Non-pigmented ciliary epithelial cell (primary cell): ENCODE results near the gene SNCAIP.
"Not testable (repeated sequence)": the region's sequence is repeated elsewhere in the genome, so short reads cannot be mapped to it uniquely, and the experiment has no call there.

ENCODE experiments used
- DNase-seq: peaks from one replicate; pipeline ENCODE4 v3.0.0-alpha.2; 2010; ENCODE audit warnings: low read depth

SNCAIP gene

GRCh38 chr5:122315521-122315920 is 3.5 kb downstream of the SNCAIP start:
- DNase-seq: no peak

- no peak for DNase-seq
These were observed 4.6 kb downstream of the SNCAIP start for GRCh38 chr5:122316656-122317055.

GRCh38 chr5:122319897-122320296 is 7.9 kb downstream of the SNCAIP start:
- no peak for DNase-seq

- DNase-seq: no peak
These were observed 9.9 kb downstream of the SNCAIP start for GRCh38 chr5:122321921-122322320.

- DNase-seq: no peak
These were observed 10.9 kb downstream of the SNCAIP start for GRCh38 chr5:122322801-122323548.

- DNase-seq: no peak
These were observed 11.7 kb downstream of the SNCAIP start for GRCh38 chr5:122323738-122324137.

GRCh38 chr5:122327110-122327509 is 15.1 kb downstream of the SNCAIP start:
- no peak for DNase-seq

GRCh38 chr5:122330881-122331280 is 18.8 kb downstream of the SNCAIP start:
- no peak for DNase-seq

- DNase-seq: no peak
These were observed 20.8 kb downstream of the SNCAIP start for GRCh38 chr5:122332599-122333555.

GRCh38 chr5:122333564-122333963 is 21.5 kb downstream of the SNCAIP start:
- DNase-seq: no peak

GRCh38 chr5:122339591-122339990 is 27.6 kb downstream of the SNCAIP start:
- no peak for DNase-seq

- DNase-seq: no peak
These were observed 29.1 kb downstream of the SNCAIP start for GRCh38 chr5:122341087-122341486.

GRCh38 chr5:122342256-122342655 is 30.2 kb downstream of the SNCAIP start:
- DNase-seq: no peak

GRCh38 chr5:122346897-122347581 is 35.0 kb downstream of the SNCAIP start:
- DNase-seq: no peak

- no peak for DNase-seq
These were observed 38.5 kb downstream of the SNCAIP start for GRCh38 chr5:122350496-122350895.

- DNase-seq: no peak
These were observed 39.5 kb downstream of the SNCAIP start for GRCh38 chr5:122351416-122352157.

- DNase-seq: no peak
These were observed 40.3 kb downstream of the SNCAIP start for GRCh38 chr5:122352331-122352730.

GRCh38 chr5:122353361-122353760 is 41.3 kb downstream of the SNCAIP start:
- DNase-seq: not testable (repeated sequence)

- DNase-seq: no peak
These were observed 42.3 kb downstream of the SNCAIP start for GRCh38 chr5:122354293-122354692.

GRCh38 chr5:122355324-122355723 is 43.3 kb downstream of the SNCAIP start:
- no peak for DNase-seq

- no peak for DNase-seq
These were observed 44.8 kb downstream of the SNCAIP start for GRCh38 chr5:122356855-122357254.
